ENCODE measurements around the gene KAZALD1.

GRCh38 chr10:101031796-101032636 lies 29.8 kb upstream of the KAZALD1 start:
- no peak for TF ChIP-seq GATAD2B (conservative IDR thresholded peaks at IDR 0.05; ENCODE audit: low read depth)
- no peak for TF ChIP-seq CTCF (IDR thresholded peaks at IDR 0.05 in 2 of 3, conservative IDR thresholded peaks at IDR 0.05 in 1 of 3; ENCODE audit: control insufficient read depth in 2 of 3, extremely low read depth in 1 of 3, insufficient read depth in 1 of 3, low read depth in 3 of 3, low read length in 3 of 3)

Measured in GM12878 (cell line).